ENCODE data around the gene CSNK1G1.
"Not testable (repeated sequence)": the region's sequence is repeated elsewhere in the genome, so short reads cannot be mapped to it uniquely, and the experiment has no call there.

Gene CSNK1G1

DNA sequence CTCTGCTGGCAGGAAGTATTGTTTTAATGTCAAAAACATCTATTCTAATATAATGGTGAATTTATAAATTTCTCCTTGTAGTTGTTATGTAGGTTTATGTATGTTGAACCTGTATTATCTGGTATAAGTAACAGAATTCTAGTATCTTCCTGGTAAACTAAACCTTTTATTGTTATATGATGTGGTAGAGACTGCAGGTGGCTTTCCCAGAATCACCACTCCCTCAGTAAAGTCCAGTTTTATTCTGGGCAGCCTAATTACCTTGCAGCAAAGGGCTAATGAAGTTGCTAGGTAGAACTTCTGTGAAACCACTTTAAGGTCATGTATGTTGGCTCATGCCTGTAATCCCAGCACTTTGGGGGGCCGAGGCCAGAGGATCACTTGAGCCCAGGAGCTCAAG lies 15.6 kb downstream of the CSNK1G1 start:
- in situ Hi-C loops (cut with HindIII; ENCODE audit: low sequenced_read_pairs) = no loop called here
- no peak for DNase-seq (ENCODE audit: low read depth)
- TF ChIP-seq, protein P1, sequence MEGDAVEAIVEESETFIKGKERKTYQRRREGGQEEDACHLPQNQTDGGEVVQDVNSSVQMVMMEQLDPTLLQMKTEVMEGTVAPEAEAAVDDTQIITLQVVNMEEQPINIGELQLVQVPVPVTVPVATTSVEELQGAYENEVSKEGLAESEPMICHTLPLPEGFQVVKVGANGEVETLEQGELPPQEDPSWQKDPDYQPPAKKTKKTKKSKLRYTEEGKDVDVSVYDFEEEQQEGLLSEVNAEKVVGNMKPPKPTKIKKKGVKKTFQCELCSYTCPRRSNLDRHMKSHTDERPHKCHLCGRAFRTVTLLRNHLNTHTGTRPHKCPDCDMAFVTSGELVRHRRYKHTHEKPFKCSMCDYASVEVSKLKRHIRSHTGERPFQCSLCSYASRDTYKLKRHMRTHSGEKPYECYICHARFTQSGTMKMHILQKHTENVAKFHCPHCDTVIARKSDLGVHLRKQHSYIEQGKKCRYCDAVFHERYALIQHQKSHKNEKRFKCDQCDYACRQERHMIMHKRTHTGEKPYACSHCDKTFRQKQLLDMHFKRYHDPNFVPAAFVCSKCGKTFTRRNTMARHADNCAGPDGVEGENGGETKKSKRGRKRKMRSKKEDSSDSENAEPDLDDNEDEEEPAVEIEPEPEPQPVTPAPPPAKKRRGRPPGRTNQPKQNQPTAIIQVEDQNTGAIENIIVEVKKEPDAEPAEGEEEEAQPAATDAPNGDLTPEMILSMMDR (IDR thresholded peaks at IDR 0.05; ENCODE audit: low read depth, low read length, missing control alignments) = no peak
- no peak overlapping the region for H3K4me3 ChIP-seq (ENCODE audit: low read depth, low read length)

- DNase-seq (ENCODE audit: low read depth) = no peak
- in situ Hi-C loops (cut with HindIII; ENCODE audit: low sequenced_read_pairs) = no loop called here
- TF ChIP-seq, protein P1 (IDR thresholded peaks at IDR 0.05; ENCODE audit: low read depth, low read length, missing control alignments) = no peak
- no peak overlapping the region for H3K4me3 ChIP-seq (ENCODE audit: low read depth, low read length)
Measured at GRCh38 chr15:64337761-64338160, 18.2 kb downstream of the CSNK1G1 start.

DNA sequence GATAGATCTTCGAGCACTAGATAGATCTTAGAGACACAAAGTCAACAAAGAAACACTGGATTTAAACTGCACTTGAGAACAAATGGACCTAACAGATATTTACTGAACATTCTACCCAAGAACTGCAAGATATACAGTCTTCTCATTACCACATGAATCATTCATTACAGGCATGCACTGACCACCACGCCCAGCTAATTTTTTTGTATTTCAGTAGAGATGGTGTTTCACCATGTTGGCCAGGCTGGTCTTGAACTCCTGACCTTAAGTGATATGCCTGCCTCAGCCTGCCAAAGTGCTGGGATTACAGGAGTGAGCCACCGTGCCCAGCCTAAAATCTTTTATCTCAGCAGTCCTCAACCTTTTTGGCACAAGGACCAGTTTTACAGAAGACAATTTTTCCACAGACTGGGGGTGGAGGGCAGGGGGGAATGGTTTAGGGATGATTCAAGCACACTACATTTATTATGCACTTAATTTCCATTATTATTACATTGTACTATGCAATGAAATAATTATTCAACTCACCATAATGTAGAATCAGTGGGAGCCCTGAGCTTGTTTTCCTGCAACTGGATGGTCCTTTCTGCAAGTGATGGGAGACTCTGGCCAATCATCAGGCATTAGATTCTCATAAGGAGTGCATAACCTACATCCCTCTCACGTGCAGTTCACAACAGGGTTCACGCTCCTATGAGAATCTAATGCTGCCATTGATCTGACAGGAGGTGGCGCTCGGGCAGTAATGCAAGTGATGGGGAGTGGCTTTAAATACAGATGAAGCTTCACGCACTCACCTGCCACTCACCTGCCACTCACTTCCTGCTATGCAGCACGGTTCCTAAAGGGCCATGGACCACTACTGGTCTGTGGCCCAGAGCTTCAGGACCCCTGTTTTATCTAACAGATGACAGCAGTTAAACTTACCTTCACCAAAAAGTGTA lies 21.7 kb downstream of the CSNK1G1 start:
- no peak for DNase-seq (ENCODE audit: low read depth)
- in situ Hi-C loops (cut with HindIII; ENCODE audit: low sequenced_read_pairs) = no loop called here
- TF ChIP-seq, protein P1 (IDR thresholded peaks at IDR 0.05; ENCODE audit: low read depth, low read length, missing control alignments) = no peak
- H3K4me3 ChIP-seq (ENCODE audit: low read depth, low read length) = no peak overlapping the region

DNA sequence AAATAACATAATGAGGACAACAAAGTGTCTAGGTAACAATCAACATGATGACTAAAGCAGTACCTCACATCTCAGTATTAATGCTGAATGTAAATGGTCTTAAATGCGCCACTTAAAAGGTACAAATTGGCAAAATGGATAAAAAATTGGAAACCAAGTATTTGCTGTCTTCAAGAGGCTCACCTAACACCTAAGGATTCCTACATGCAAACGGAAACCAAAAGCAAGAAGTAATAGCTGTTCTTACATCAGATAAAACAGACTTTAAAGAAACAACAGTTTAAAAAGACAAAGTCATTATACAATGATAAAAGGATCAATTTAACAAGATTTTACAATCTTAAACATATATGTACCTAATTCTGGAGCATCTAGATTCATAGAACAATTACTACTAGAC lies 22.5 kb downstream of the CSNK1G1 start:
- TF ChIP-seq, protein P1 (IDR thresholded peaks at IDR 0.05; ENCODE audit: low read depth, low read length, missing control alignments) = no peak
- H3K4me3 ChIP-seq (ENCODE audit: low read depth, low read length) = no peak overlapping the region
- in situ Hi-C loops (cut with HindIII; ENCODE audit: low sequenced_read_pairs) = no loop called here
- no peak for DNase-seq (ENCODE audit: low read depth)

- in situ Hi-C loops (cut with HindIII; ENCODE audit: low sequenced_read_pairs); DNase-seq (ENCODE audit: low read depth); H3K4me3 ChIP-seq (ENCODE audit: low read depth, low read length): not testable (repeated sequence)
Measured at GRCh38 chr15:64331668-64332067, 24.3 kb downstream of the CSNK1G1 start.

DNA sequence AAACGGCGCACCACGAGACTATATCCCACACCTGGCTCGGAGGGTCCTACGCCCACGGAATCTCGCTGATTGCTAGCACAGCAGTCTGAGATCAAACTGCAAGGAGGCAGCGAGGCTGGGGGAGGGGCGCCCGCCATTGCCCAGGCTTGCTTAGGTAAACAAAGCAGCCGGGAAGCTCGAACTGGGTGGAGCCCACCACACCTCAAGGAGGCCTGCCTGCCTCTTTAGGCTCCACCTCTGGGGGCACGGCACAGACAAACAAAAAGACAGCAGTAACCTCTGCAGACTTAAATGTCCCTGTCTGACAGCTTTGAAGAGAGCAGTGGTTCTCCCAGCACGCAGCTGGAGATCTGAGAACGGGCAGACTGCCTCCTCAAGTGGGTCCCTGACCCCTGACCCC lies 29.0 kb downstream of the CSNK1G1 start:
- DNase-seq (ENCODE audit: low read depth); H3K4me3 ChIP-seq (ENCODE audit: low read depth, low read length); in situ Hi-C loops (cut with HindIII; ENCODE audit: low sequenced_read_pairs): not testable (repeated sequence)

DNA sequence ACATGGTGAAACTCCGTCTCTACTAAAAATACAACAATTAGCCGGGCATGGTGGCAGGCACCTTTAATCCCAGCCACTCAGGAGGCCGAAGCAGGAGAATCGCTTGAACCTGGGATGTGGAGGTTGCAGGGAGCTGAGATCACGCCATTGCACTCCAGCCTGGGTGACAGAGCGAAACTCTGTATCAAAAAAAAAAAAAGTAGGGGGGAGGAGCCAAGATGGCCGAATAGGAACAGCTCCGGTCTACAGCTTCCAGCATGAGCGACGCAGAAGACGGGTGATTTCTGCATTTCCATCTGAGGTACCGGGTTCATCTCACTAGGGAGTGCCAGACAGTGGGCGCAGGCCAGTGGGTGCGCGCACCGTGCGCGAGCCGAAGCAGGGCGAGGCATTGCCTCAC lies 29.5 kb downstream of the CSNK1G1 start:
- H3K4me3 ChIP-seq (ENCODE audit: low read depth, low read length); in situ Hi-C loops (cut with HindIII; ENCODE audit: low sequenced_read_pairs); DNase-seq (ENCODE audit: low read depth): not testable (repeated sequence)

DNA sequence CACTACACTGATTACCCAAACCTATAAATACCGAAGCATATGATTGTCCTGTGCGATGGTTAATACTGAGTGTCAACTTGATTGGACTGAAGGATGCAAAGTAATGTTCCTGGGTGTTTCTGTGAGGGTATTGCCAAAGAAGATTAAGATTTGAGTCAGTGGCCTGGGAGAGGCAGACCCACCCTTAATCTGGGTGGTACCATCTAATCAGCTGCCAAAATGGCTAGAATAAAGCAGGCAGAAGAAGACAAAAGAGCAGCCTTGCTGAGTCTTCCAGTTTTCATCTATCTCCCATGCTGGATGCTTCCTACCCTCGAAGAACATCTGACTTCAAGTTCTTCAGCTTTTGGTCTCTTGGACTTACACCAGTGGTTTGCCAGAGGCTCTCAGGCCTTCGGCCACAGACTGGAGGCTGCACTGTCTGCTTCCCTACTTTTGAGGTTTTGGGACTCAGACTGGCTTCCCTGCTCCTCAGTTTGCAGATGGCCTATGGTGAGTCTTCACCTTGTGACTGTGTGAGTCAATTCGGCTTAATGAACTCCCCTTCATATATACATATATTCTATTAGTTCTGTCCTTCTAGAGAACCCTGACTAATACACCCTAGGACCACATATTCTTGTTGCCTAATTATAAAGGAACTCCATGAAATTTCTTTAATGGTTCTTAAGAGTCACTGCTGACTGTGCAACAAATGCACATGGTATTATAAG lies 31.7 kb downstream of the CSNK1G1 start:
- in situ Hi-C loops (cut with HindIII; ENCODE audit: low sequenced_read_pairs) = no loop called here
- H3K4me3 ChIP-seq (ENCODE audit: low read depth, low read length) = no peak overlapping the region
- DNase-seq (ENCODE audit: low read depth) = no peak
- TF ChIP-seq, protein P1 (IDR thresholded peaks at IDR 0.05; ENCODE audit: low read depth, low read length, missing control alignments) = no peak

Measured in astrocyte of the cerebellum (primary cell).